OCI-LY7 (cell line): ENCODE data around the gene EIF4G3.

ENCODE experiments used
- EZH2phosphoT487 ChIP-seq: fragments of 200-600 bp; sonication (generic); IDR thresholded peaks from 2 replicates; pipeline ENCODE4 v1.6.1; 2018; ENCODE audit warnings: low read depth, borderline replicate concordance, mild to moderate bottlenecking, mixed run types, antibody characterized with exemption, low read length, moderate library complexity, mixed read lengths
- TF ChIP-seq, protein P1 (sequence below): fragments of 200-600 bp; sonication (generic); conservative IDR thresholded peaks from 2 replicates; pipeline ENCODE4 v1.5.1; 2014; ENCODE audit warnings: mild to moderate bottlenecking, antibody characterized with exemption, low read length, moderate library complexity, mixed read lengths

GRCh38 chr1:21216835-21217811 is 40.4 kb upstream of the EIF4G3 start:
- TF ChIP-seq, protein P1, sequence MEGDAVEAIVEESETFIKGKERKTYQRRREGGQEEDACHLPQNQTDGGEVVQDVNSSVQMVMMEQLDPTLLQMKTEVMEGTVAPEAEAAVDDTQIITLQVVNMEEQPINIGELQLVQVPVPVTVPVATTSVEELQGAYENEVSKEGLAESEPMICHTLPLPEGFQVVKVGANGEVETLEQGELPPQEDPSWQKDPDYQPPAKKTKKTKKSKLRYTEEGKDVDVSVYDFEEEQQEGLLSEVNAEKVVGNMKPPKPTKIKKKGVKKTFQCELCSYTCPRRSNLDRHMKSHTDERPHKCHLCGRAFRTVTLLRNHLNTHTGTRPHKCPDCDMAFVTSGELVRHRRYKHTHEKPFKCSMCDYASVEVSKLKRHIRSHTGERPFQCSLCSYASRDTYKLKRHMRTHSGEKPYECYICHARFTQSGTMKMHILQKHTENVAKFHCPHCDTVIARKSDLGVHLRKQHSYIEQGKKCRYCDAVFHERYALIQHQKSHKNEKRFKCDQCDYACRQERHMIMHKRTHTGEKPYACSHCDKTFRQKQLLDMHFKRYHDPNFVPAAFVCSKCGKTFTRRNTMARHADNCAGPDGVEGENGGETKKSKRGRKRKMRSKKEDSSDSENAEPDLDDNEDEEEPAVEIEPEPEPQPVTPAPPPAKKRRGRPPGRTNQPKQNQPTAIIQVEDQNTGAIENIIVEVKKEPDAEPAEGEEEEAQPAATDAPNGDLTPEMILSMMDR, result peak; percentile 94
- TF ChIP-seq EZH2phosphoT487, result no peak
